MM.1S (cell line): ENCODE data around the gene AXL.

Experiments used
- DNase-seq: peaks from one replicate; pipeline ENCODE4 v3.0.0-alpha.2; 2015
- H2AFZ ChIP-seq: fragments of 300-600 bp; sonication (generic); 2 replicates; pipeline ENCODE4 v1.6.0; 2016; ENCODE audit warnings: antibody characterized with exemption, low read length
- H3F3A ChIP-seq: fragments of 300-600 bp; sonication (generic); 2 replicates; pipeline ENCODE4 v1.6.1; 2016; ENCODE audit warnings: mild to moderate bottlenecking, antibody characterized with exemption, low read length, moderate library complexity, mixed read lengths; ENCODE audit not compliant: insufficient read depth
- H3K27ac ChIP-seq: fragments of 300-600 bp; sonication (generic); 2 replicates; pipeline ENCODE4 v1.5.1; 2016; ENCODE audit warnings: mild to moderate bottlenecking, low read length
- H3K27me3 ChIP-seq: fragments of 300-600 bp; sonication (generic); replicated peaks from 2 replicates; pipeline ENCODE4 v1.6.0; 2016; ENCODE audit warnings: low read length; ENCODE audit not compliant: insufficient read depth
- H3K36me3 ChIP-seq: fragments of 300-600 bp; sonication (generic); replicated peaks from 2 replicates; pipeline ENCODE4 v1.6.1; 2016; ENCODE audit warnings: mild to moderate bottlenecking, low read length, mixed read lengths; ENCODE audit not compliant: insufficient read depth
- H3K4me1 ChIP-seq: fragments of 300-600 bp; sonication (generic); 2 replicates; pipeline ENCODE4 v1.6.1; 2016; ENCODE audit warnings: low read length, mixed read lengths
- H3K4me2 ChIP-seq: fragments of 300-600 bp; sonication (generic); 2 replicates; pipeline ENCODE4 v1.6.0; 2016; ENCODE audit warnings: low read depth, low read length
- H3K4me3 ChIP-seq: fragments of 300-600 bp; sonication (generic); 2 replicates; pipeline ENCODE4 v1.5.1; 2016; ENCODE audit warnings: low read length, mixed read lengths
- H3K79me2 ChIP-seq: fragments of 300-600 bp; sonication (generic); 2 replicates; pipeline ENCODE4 v1.6.1; 2016; ENCODE audit warnings: mixed run types, low read length, mixed read lengths
- H3K9ac ChIP-seq: fragments of 300-600 bp; sonication (generic); 2 replicates; pipeline ENCODE4 v1.6.1; 2016; ENCODE audit warnings: low read length, mixed read lengths
- H3K9me2 ChIP-seq: fragments of 300-600 bp; sonication (generic); replicated peaks from 2 replicates; pipeline ENCODE4 v1.6.1; 2016; ENCODE audit warnings: mild to moderate bottlenecking, low read length, mixed read lengths; ENCODE audit not compliant: insufficient read depth
- H3K9me3 ChIP-seq: fragments of 300-600 bp; sonication (generic); replicated peaks from 2 replicates; pipeline ENCODE4 v1.6.1; 2016; ENCODE audit warnings: mild to moderate bottlenecking, low read length, mixed read lengths; ENCODE audit not compliant: insufficient read depth
- H4K20me1 ChIP-seq: fragments of 300-600 bp; sonication (generic); 2 replicates; pipeline ENCODE4 v1.6.1; 2016; ENCODE audit warnings: mild to moderate bottlenecking, low read length, moderate library complexity, mixed read lengths; ENCODE audit not compliant: insufficient read depth
- CTCF ChIP-seq: fragments of 300-600 bp; sonication (generic); IDR thresholded peaks from 2 replicates; pipeline ENCODE4 v1.5.1; 2016; ENCODE audit warnings: antibody characterized with exemption, low read length, mixed read lengths
- EZH2 ChIP-seq: fragments of 300-600 bp; sonication (generic); optimal IDR thresholded peaks from 2 replicates; pipeline ENCODE3; 2017; ENCODE audit warnings: low read depth, mild to moderate bottlenecking, antibody characterized with exemption, low read length, mixed read lengths
- EZH2phosphoT487 ChIP-seq: fragments of 300-600 bp; sonication (generic); IDR thresholded peaks from 2 replicates; pipeline ENCODE4 v1.6.1; 2018; ENCODE audit warnings: antibody characterized with exemption, low read length

The AXL gene

GRCh38 chr19:41241859-41242258 is 22.8 kb downstream of the AXL start:
- Histone ChIP-seq H3K9me2 (no peaks in the 10 kb centered on the region), H3K4me2 (no peak overlapping the region), H3K9me3 (no peaks in the 10 kb centered on the region), H3F3A (no peaks in the 10 kb centered on the region), H3K27ac (no peak overlapping the region), H3K4me3 (no peak overlapping the region), H2AFZ (no peak overlapping the region), H3K4me1 (no peaks in the 10 kb centered on the region), H3K79me2 (no peaks in the 10 kb centered on the region), H4K20me1 (no peaks in the 10 kb centered on the region), H3K36me3 (no peaks in the 10 kb centered on the region), H3K9ac (no peak overlapping the region), H3K27me3 (peaks cover 81% of the 10 kb centered on the region)
- DNase-seq, result no peak
- no peak for TF ChIP-seq CTCF
- no peak for TF ChIP-seq EZH2
- no peak for TF ChIP-seq EZH2phosphoT487

- Histone ChIP-seq H3K9ac (no peak overlapping the region), H3K4me2 (no peak overlapping the region), H3F3A (no peaks in the 10 kb centered on the region), H3K9me3 (no peaks in the 10 kb centered on the region), H3K27me3 (peaks cover 69% of the 10 kb centered on the region), H3K9me2 (no peaks in the 10 kb centered on the region), H3K27ac (no peak overlapping the region), H3K4me1 (no peaks in the 10 kb centered on the region), H2AFZ (no peak overlapping the region), H3K79me2 (no peaks in the 10 kb centered on the region), H3K36me3 (no peaks in the 10 kb centered on the region), H4K20me1 (no peaks in the 10 kb centered on the region), H3K4me3 (no peak overlapping the region)
- DNase-seq, result no peak
- TF ChIP-seq EZH2 (no peak), CTCF (no peak), EZH2phosphoT487 (no peak)
Measured at GRCh38 chr19:41244117-41244516, 25.1 kb downstream of the AXL start.

- Histone ChIP-seq H3K9ac (no peak overlapping the region), H3F3A (no peaks in the 10 kb centered on the region), H3K36me3 (no peaks in the 10 kb centered on the region)
Measured at GRCh38 chr19:41245843-41246242, 26.8 kb downstream of the AXL start.

More at GRCh38 chr19:41245843-41246242, 26.8 kb downstream of the AXL start:
- Histone ChIP-seq H2AFZ (no peak overlapping the region), H3K79me2 (no peaks in the 10 kb centered on the region), H3K4me1 (no peaks in the 10 kb centered on the region), H3K4me3 (no peak overlapping the region), H3K9me2 (no peaks in the 10 kb centered on the region), H3K9me3 (no peaks in the 10 kb centered on the region), H3K27me3 (peaks cover 73% of the 10 kb centered on the region), H4K20me1 (no peaks in the 10 kb centered on the region), H3K27ac (no peak overlapping the region), H3K4me2 (no peak overlapping the region)
- no peak for DNase-seq
- no peak for TF ChIP-seq EZH2
- no peak for TF ChIP-seq EZH2phosphoT487
- no peak for TF ChIP-seq CTCF
